Dedifferentiated amniotic fluid mesenchymal stem cell (primary cell): ENCODE data around the gene CD28.
"Not testable (repeated sequence)": the region's sequence is repeated elsewhere in the genome, so short reads cannot be mapped to it uniquely, and the experiment has no call there.

Experiments
- DNase-seq: peaks from one replicate; pipeline ENCODE4 v3.0.0-alpha.2; 2016; ENCODE audit errors: extremely low spot score

CD28 gene

GRCh38 chr2:203748331-203749126 lies 42.1 kb downstream of the CD28 start:
- DNase-seq = no peak

- DNase-seq = no peak
These were observed 44.1 kb downstream of the CD28 start for GRCh38 chr2:203750346-203751068.

- no peak for DNase-seq
These were observed 45.3 kb downstream of the CD28 start for GRCh38 chr2:203751685-203752271.

- DNase-seq = no peak
These were observed 49.7 kb downstream of the CD28 start for GRCh38 chr2:203756161-203756560.

- no peak for DNase-seq
These were observed 52.6 kb downstream of the CD28 start for GRCh38 chr2:203758841-203759689.

GRCh38 chr2:203759690-203760365 lies 53.4 kb downstream of the CD28 start:
- DNase-seq = no peak

- no peak for DNase-seq
These were observed 54.7 kb downstream of the CD28 start for GRCh38 chr2:203761121-203761520.

- no peak for DNase-seq
These were observed 57.0 kb downstream of the CD28 start for GRCh38 chr2:203763241-203763937.

- no peak for DNase-seq
These were observed 57.7 kb downstream of the CD28 start for GRCh38 chr2:203763938-203764664.

- no peak for DNase-seq
These were observed 66.2 kb downstream of the CD28 start for GRCh38 chr2:203772456-203773165.

- DNase-seq = no peak
These were observed 68.3 kb downstream of the CD28 start for GRCh38 chr2:203774760-203775159.

- DNase-seq = no peak
These were observed 69.2 kb downstream of the CD28 start for GRCh38 chr2:203775684-203776083.

- DNase-seq = no peak
These were observed 70.6 kb downstream of the CD28 start for GRCh38 chr2:203777030-203777429.

- DNase-seq = not testable (repeated sequence)
These were observed 73.1 kb downstream of the CD28 start for GRCh38 chr2:203779477-203780073.

GRCh38 chr2:203780231-203780630 lies 73.8 kb downstream of the CD28 start:
- DNase-seq = no peak

GRCh38 chr2:203781151-203781550 lies 74.7 kb downstream of the CD28 start:
- DNase-seq = no peak

- DNase-seq = peak; percentile 68
These were observed 76.0 kb downstream of the CD28 start for GRCh38 chr2:203782262-203782976.

- peak; percentile 95 for DNase-seq
These were observed 77.2 kb downstream of the CD28 start for GRCh38 chr2:203783496-203784203.
